ENCODE data around the gene FAM117A. TPM values are rescaled to one million over a fixed set of nuclear protein-coding genes. Genes with fewer than 3 reads are reported as not detected.

Gene FAM117A
- total RNA-seq, 1 donor from 2014 or later: 14.6 TPM

- Histone ChIP-seq H3K4me1 (no peaks in the 10 kb centered on the region), H2AFZ (replicated peaks) (no peak overlapping the region), H4K20me1 (ENCODE audit: low read depth) (peaks cover 52% of the 10 kb centered on the region), H3K27ac (no peak overlapping the region), H3K4me2 (no peak overlapping the region), H3K27me3 (no peaks in the 10 kb centered on the region), H3K4me3 (no peak overlapping the region), H3F3A (ENCODE audit: low read depth) (no peaks in the 10 kb centered on the region), H3K36me3 (no peaks in the 10 kb centered on the region), H3K9ac (no peak overlapping the region), H3K9me3 (ENCODE audit: low read depth) (no peaks in the 10 kb centered on the region), H3K79me2 (ENCODE audit: low read depth) (peaks cover 60% of the 10 kb centered on the region)
- Mint-ChIP-seq H3K4me1 (no peaks in the 10 kb centered on the region), H3K27me3 (ENCODE audit: insufficient read depth, low read depth) (no peaks in the 10 kb centered on the region), H3K27ac (no peak overlapping the region), H3K36me3 (peaks cover 4% of the 10 kb centered on the region), H3K4me3 (no peak overlapping the region), H3K9me3 (no peaks in the 10 kb centered on the region)
- TF ChIP-seq EZH2 (IDR thresholded peaks at IDR 0.05) (no peak), CTCF (IDR thresholded peaks at IDR 0.05) (no peak), EZH2phosphoT487 (IDR thresholded peaks at IDR 0.05) (no peak)
- DNase-seq (ENCODE audit: low spot score): no peak
Observed at GRCh38 chr17:49748223-49748622, 15.7 kb downstream of the FAM117A start.

GRCh38 chr17:49747632-49748031 is 16.3 kb downstream of the FAM117A start:
- Histone ChIP-seq H2AFZ (replicated peaks) (no peak overlapping the region), H3K4me2 (no peak overlapping the region), H3K4me3 (no peak overlapping the region), H3K79me2 (ENCODE audit: low read depth) (peaks cover 60% of the 10 kb centered on the region), H4K20me1 (ENCODE audit: low read depth) (peaks cover 53% of the 10 kb centered on the region), H3K36me3 (no peaks in the 10 kb centered on the region), H3K27me3 (no peaks in the 10 kb centered on the region), H3K9me3 (ENCODE audit: low read depth) (no peaks in the 10 kb centered on the region), H3K4me1 (no peaks in the 10 kb centered on the region), H3K9ac (no peak overlapping the region), H3F3A (ENCODE audit: low read depth) (no peaks in the 10 kb centered on the region), H3K27ac (no peak overlapping the region)
- no peak for TF ChIP-seq EZH2 (IDR thresholded peaks at IDR 0.05)
- no peak for TF ChIP-seq CTCF (IDR thresholded peaks at IDR 0.05)
- no peak for TF ChIP-seq EZH2phosphoT487 (IDR thresholded peaks at IDR 0.05)
- H3K4me3 Mint-ChIP-seq: no peak overlapping the region
- no peak for DNase-seq (ENCODE audit: low spot score)
- H3K27ac Mint-ChIP-seq: no peak overlapping the region
- H3K4me1 Mint-ChIP-seq: no peaks in the 10 kb centered on the region
- no peaks in the 10 kb centered on the region for H3K9me3 Mint-ChIP-seq
- H3K36me3 Mint-ChIP-seq: peaks cover 4% of the 10 kb centered on the region
- no peaks in the 10 kb centered on the region for H3K27me3 Mint-ChIP-seq (ENCODE audit: insufficient read depth, low read depth)

GRCh38 chr17:49746791-49747490 is 17.0 kb downstream of the FAM117A start:
- Mint-ChIP-seq H3K4me3 (no peak overlapping the region), H3K27me3 (ENCODE audit: insufficient read depth, low read depth) (no peaks in the 10 kb centered on the region), H3K36me3 (peaks cover 4% of the 10 kb centered on the region), H3K4me1 (no peaks in the 10 kb centered on the region), H3K27ac (no peak overlapping the region), H3K9me3 (no peaks in the 10 kb centered on the region)
- Histone ChIP-seq H3K4me1 (no peaks in the 10 kb centered on the region), H4K20me1 (ENCODE audit: low read depth) (peaks cover 60% of the 10 kb centered on the region), H3K4me3 (no peak overlapping the region), H3K27me3 (no peaks in the 10 kb centered on the region), H3K9me3 (ENCODE audit: low read depth) (no peaks in the 10 kb centered on the region), H3K36me3 (no peaks in the 10 kb centered on the region), H3K27ac (no peak overlapping the region), H3K4me2 (no peak overlapping the region), H3K9ac (no peak overlapping the region), H2AFZ (replicated peaks) (no peak overlapping the region), H3F3A (ENCODE audit: low read depth) (no peaks in the 10 kb centered on the region), H3K79me2 (ENCODE audit: low read depth) (peaks cover 53% of the 10 kb centered on the region)
- no peak for TF ChIP-seq EZH2 (IDR thresholded peaks at IDR 0.05)
- no peak for DNase-seq (ENCODE audit: low spot score)
